Measurements from ENCODE around the gene MYO1B.

Gene MYO1B

DNA sequence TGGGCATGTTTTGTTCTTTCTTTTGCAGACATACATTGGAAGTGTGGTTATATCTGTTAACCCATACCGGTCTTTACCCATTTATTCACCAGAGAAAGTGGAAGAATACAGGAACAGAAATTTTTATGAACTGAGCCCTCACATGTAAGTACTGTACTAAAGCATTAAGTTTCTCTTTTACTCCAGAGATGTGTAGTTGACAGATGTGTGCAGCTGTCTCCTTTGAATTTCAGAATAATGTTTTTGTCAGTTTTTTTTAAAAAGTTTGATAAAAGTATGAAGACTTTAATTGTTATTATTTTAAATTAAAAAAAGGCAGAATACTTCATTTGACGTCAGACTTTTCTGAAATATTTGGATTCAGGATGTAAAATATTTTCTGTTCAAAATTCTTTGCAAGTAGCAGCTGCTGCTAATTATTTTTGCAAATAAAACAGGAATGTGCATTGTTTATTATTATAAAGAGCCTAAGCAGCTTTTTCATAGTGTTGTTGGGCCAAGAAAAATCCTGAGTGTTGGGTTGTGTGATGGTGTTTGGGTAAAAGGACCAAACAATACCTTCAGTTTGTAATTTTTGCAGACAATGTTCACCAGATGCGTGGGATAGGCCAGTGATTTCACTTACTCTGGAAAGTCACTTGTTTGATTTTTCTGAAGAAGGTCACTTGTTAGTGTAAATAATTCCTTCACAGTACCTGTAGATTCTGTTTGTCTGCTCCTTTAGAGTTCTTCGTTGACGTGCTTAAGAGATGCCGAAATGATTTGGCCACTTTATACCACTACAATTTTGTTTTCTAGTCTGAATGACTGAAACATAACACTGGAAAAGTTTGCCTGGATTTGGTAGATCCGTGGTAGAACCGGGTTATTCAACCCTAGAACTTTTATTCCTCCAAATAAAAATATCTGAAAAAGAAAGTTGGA, 51.1 kb downstream of the MYO1B start:
- in situ Hi-C loops (cut with HindIII; ENCODE audit: low sequenced_read_pairs) = no loop called here
- TF ChIP-seq, protein P1, sequence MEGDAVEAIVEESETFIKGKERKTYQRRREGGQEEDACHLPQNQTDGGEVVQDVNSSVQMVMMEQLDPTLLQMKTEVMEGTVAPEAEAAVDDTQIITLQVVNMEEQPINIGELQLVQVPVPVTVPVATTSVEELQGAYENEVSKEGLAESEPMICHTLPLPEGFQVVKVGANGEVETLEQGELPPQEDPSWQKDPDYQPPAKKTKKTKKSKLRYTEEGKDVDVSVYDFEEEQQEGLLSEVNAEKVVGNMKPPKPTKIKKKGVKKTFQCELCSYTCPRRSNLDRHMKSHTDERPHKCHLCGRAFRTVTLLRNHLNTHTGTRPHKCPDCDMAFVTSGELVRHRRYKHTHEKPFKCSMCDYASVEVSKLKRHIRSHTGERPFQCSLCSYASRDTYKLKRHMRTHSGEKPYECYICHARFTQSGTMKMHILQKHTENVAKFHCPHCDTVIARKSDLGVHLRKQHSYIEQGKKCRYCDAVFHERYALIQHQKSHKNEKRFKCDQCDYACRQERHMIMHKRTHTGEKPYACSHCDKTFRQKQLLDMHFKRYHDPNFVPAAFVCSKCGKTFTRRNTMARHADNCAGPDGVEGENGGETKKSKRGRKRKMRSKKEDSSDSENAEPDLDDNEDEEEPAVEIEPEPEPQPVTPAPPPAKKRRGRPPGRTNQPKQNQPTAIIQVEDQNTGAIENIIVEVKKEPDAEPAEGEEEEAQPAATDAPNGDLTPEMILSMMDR (IDR thresholded peaks at IDR 0.05; ENCODE audit: low read depth, low read length) = no peak
- DNase-seq (ENCODE audit: low read depth, low spot score) = no peak
- no peak overlapping the region for H3K4me3 ChIP-seq (ENCODE audit: low read depth, low read length)

DNA sequence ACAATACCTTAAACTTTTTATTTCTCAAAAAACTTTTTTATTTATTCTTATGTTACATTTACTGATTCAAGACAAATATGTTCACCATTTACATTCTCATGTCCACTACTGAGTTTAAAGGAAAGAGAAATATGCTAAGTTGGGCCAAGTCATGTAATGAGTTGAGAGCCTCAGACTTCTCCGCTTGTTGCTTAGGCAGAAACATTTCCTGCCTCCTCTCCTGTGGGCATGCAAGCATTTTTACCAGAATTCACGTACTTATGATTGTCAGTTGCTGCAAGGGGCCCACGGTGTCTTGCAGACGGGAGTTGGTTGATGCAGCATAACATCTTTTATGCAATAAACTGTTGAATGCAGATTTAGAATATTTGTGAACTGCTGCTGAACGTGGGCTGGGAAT, 51.8 kb downstream of the MYO1B start:
- TF ChIP-seq, protein P1 (IDR thresholded peaks at IDR 0.05; ENCODE audit: low read depth, low read length) = no peak
- in situ Hi-C loops (cut with HindIII; ENCODE audit: low sequenced_read_pairs) = no loop called here
- no peak for DNase-seq (ENCODE audit: low read depth, low spot score)
- no peak overlapping the region for H3K4me3 ChIP-seq (ENCODE audit: low read depth, low read length)

DNA sequence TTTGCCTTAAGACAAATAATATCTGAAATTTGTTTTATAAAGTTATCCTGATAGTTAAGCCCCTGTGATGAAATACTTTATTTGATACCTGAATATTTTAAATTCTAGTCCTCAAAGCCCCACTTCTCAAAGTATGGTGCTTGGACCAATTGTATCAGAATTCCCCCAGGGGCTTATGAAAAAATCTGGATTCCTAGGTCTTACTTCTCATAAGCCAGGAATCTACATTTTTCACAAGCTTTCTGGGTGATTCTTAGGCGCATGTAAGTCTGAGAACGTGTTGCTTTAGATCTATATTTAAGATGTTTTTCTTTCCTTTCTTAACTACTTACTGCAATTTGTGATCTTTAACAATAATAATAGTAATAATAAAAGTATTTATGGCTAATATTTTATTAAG, 53.1 kb downstream of the MYO1B start:
- TF ChIP-seq, protein P1 (IDR thresholded peaks at IDR 0.05; ENCODE audit: low read depth, low read length) = no peak
- no peak overlapping the region for H3K4me3 ChIP-seq (ENCODE audit: low read depth, low read length)
- peak; percentile 57 for DNase-seq (ENCODE audit: low read depth, low spot score)
- in situ Hi-C loops (cut with HindIII; ENCODE audit: low sequenced_read_pairs) = no loop called here

DNA sequence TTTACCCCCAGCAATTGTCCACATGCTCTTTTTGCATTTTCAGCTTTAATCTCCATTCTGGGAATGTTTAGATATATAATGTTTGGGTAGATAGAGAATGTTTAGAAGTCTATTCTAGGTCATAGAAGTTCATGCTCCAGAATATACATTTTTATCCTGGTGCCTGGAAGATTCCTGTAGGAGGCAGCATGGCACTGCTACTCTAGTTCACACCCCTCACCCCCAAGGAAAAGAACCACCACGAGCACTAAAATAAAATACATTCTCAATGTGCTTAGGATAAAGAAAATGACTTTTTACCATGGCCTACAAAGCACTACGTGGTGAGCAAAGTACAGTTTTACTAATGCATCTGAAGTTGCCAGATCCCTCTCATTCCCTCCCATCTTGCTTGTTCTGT, 53.8 kb downstream of the MYO1B start:
- H3K4me3 ChIP-seq (ENCODE audit: low read depth, low read length) = no peak overlapping the region
- TF ChIP-seq, protein P1 (IDR thresholded peaks at IDR 0.05; ENCODE audit: low read depth, low read length) = peak; percentile 29
- DNase-seq (ENCODE audit: low read depth, low spot score) = no peak
- in situ Hi-C loops (cut with HindIII; ENCODE audit: low sequenced_read_pairs) = no loop called here

DNA sequence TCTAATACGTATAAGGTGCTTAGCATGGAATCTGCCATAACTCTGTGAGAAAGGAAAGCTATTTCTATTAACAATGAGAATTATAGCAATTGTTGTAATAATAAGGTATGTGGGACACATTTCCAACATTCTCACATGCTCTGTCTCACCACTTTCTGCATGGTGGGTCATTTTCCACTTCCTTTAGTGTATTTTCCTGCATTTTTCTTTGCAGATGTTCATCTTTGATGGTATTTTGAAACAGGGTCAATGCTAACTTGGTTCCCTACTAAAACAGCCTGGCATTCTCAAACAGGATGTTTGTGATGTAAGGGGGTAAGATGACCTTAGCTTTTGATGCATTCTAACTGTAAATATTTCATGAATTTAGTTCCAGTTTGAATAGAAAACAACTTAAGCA, 54.7 kb downstream of the MYO1B start:
- in situ Hi-C loops (cut with HindIII; ENCODE audit: low sequenced_read_pairs) = no loop called here
- H3K4me3 ChIP-seq (ENCODE audit: low read depth, low read length) = no peak overlapping the region
- TF ChIP-seq, protein P1 (IDR thresholded peaks at IDR 0.05; ENCODE audit: low read depth, low read length) = no peak
- DNase-seq (ENCODE audit: low read depth, low spot score) = no peak

DNA sequence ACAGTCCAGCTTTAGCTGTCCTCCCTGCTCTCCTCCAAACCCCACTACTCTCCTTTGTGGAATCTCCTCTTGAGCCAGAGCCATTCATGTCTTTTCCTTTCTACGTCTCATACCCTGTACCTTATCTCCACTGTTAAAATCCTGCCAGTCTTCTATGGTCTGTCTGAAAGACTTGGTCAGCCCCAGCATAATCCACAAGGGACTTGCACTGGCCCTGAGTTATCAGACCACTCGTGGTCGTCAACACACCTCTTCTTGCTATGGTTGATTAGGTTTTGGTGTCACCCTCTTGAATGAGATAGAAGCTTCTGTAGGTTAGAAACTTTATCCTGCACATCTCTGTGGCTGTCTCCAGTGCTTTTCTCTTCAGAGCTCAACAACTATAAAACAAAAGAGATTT, 56.8 kb downstream of the MYO1B start:
- in situ Hi-C loops (cut with HindIII; ENCODE audit: low sequenced_read_pairs) = no loop called here
- TF ChIP-seq, protein P1 (IDR thresholded peaks at IDR 0.05; ENCODE audit: low read depth, low read length) = no peak
- no peak for DNase-seq (ENCODE audit: low read depth, low spot score)
- H3K4me3 ChIP-seq (ENCODE audit: low read depth, low read length) = no peak overlapping the region

Measured in astrocyte of the spinal cord (primary cell).